GM21360 (cell line): Measurements from ENCODE around the gene SYT14.
"Not testable (repeated sequence)": the region's sequence is repeated elsewhere in the genome, so short reads cannot be mapped to it uniquely, and the experiment has no call there.

Experiments used
- ATAC-seq: cut with Tn5 transposase; IDR thresholded peaks from one replicate; pipeline ENCODE4 v1.9.1; 2021; ENCODE audit warnings: mild to moderate bottlenecking, moderate library complexity; ENCODE audit not compliant: unreplicated experiment

Gene SYT14

GRCh38 chr1:210196266-210196665 is 258.2 kb downstream of the SYT14 start:
- ATAC-seq: not testable (repeated sequence)

- no peak for ATAC-seq
These were observed 260.8 kb downstream of the SYT14 start for GRCh38 chr1:210198840-210199239.

GRCh38 chr1:210200124-210200736 is 262.2 kb downstream of the SYT14 start:
- no peak for ATAC-seq

- ATAC-seq: no peak
These were observed 263.7 kb downstream of the SYT14 start for GRCh38 chr1:210201681-210202080.

GRCh38 chr1:210207597-210208450 is 269.8 kb downstream of the SYT14 start:
- no peak for ATAC-seq

- ATAC-seq: no peak
These were observed 275.3 kb downstream of the SYT14 start for GRCh38 chr1:210213335-210213734.

- ATAC-seq: no peak
These were observed 276.8 kb downstream of the SYT14 start for GRCh38 chr1:210214573-210215409.

- no peak for ATAC-seq
These were observed 279.5 kb downstream of the SYT14 start for GRCh38 chr1:210217482-210217881.

GRCh38 chr1:210218047-210218446 is 280.0 kb downstream of the SYT14 start:
- no peak for ATAC-seq
